Suprapubic skin (tissue), 4 donors: ENCODE measurements around the gene OTOG. TPM values are rescaled to one million over a fixed set of nuclear protein-coding genes. Genes with fewer than 3 reads are reported as not detected.

Experiments
- DNase-seq, 2 donors: peaks; one replicate each; pipeline ENCODE4 v3.0.0-alpha.2; 2019; ENCODE audit warnings: low spot score in 2 of 2
- H3K27ac ChIP-seq: fragments of 200-600 bp; sonication (generic); one replicate; pipeline ENCODE4 v1.5.1; 2019
- H3K27me3 ChIP-seq: fragments of 200-600 bp; sonication (generic); one replicate; pipeline ENCODE4 v1.5.1; 2019
- H3K36me3 ChIP-seq: fragments of 200-600 bp; sonication (generic); one replicate; pipeline ENCODE4 v1.5.1; 2019
- H3K4me1 ChIP-seq: fragments of 200-600 bp; sonication (generic); one replicate; pipeline ENCODE4 v1.5.1; 2019
- H3K4me3 ChIP-seq: fragments of 200-600 bp; sonication (generic); one replicate; pipeline ENCODE4 v1.5.1; 2019; ENCODE audit warnings: mild to moderate bottlenecking
- H3K9me3 ChIP-seq: fragments of 200-600 bp; sonication (generic); one replicate; pipeline ENCODE4 v1.5.1; 2019
- CTCF ChIP-seq, 2 donors: fragments of 200-600 bp in 1 of 2; fragments of 450-650 bp in 1 of 2; sonication (generic) in 1 of 2; IDR thresholded peaks; one replicate each; pipeline ENCODE4 v1.5.1; 2016 to 2019; ENCODE audit warnings: antibody characterized with exemption in 2 of 2, mild to moderate bottlenecking in 1 of 2, moderate library complexity in 1 of 2
- EP300 ChIP-seq: sonication (generic); formaldehyde crosslinking; IDR thresholded peaks from one replicate; pipeline ENCODE4 v1.6.1; 2017; ENCODE audit warnings: antibody characterized with exemption
- POLR2A ChIP-seq, 2 donors: fragments of 450-650 bp; IDR thresholded peaks; one replicate each; pipeline ENCODE4 v1.6.1; 2017; ENCODE audit warnings: antibody characterized with exemption in 2 of 2, mild to moderate bottlenecking in 2 of 2, moderate library complexity in 2 of 2
- POLR2AphosphoS5 ChIP-seq, 3 donors: sonication (generic); formaldehyde crosslinking; IDR thresholded peaks; one replicate each; pipeline ENCODE4 v1.6.1; 2017; ENCODE audit warnings: antibody characterized with exemption in 3 of 3
- WGBS: methylation state at CpG from one replicate; pipeline ENCODE4 v1.1.5; 2018; 5-methylcytosine and 5-hydroxymethylcytosine counted together
- total RNA-seq, 4 donors: library from RNA; depleted of rRNA; stranded (reverse); fragments of >200 nt; gene quantifications; one replicate each; pipeline ENCODE4 v1.1.0, GENCODE V29; 2016

The OTOG gene
- total RNA-seq, 4 donors from 2014 or later: not detected

GRCh38 chr11:17593466-17594245 is 46.6 kb downstream of the OTOG start:
- no peaks in the 10 kb centered on the region for H3K4me1 ChIP-seq
- H3K27me3 ChIP-seq: peaks cover 10% of the 10 kb centered on the region
- TF ChIP-seq POLR2A (IDR thresholded peaks at IDR 0.05): no peak
- TF ChIP-seq CTCF (IDR thresholded peaks at IDR 0.05): no peak
- no peak for TF ChIP-seq EP300
- TF ChIP-seq POLR2AphosphoS5 (IDR thresholded peaks at IDR 0.05): no peak
- H3K4me3 ChIP-seq: no peak overlapping the region
- 92% methylated on average over 6 of the region's 9 CpGs for WGBS
- peak; percentile 27 to 68 for DNase-seq
- no peaks in the 10 kb centered on the region for H3K9me3 ChIP-seq
- H3K36me3 ChIP-seq: no peaks in the 10 kb centered on the region
- H3K27ac ChIP-seq: no peak overlapping the region

DNA sequence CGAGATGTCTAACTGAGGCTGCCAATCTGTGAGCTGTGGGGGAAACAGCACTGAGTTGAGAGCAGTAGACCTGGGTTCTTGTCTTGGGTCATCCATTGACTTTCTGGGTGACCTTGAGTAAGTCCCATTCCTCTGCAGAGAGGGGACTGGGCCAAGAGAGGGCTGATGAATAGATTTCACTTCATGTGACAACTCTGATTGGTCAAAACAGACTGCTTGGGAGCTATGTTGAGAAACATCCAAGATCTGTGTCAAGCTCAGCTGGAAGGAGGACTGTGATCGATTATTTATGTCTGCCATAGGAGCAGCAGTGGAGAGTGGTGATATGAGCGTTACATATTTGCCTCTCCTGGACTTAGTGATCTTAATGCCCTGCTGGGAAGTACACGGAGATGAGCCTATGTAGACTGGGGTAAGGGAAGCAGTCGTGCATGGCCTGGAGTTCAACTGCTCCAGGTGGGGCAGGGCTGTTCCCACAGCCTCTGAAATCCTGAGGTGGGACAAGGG is 47.7 kb downstream of the OTOG start:
- DNase-seq: peak in 1 of 2 donors; percentile 5
- Histone ChIP-seq H3K27me3 (peaks cover 7% of the 10 kb centered on the region), H3K4me3 (no peak overlapping the region), H3K27ac (no peak overlapping the region), H3K9me3 (no peaks in the 10 kb centered on the region), H3K36me3 (no peaks in the 10 kb centered on the region), H3K4me1 (no peaks in the 10 kb centered on the region)
- no peak for TF ChIP-seq POLR2AphosphoS5 (IDR thresholded peaks at IDR 0.05)
- no peak for TF ChIP-seq POLR2A (IDR thresholded peaks at IDR 0.05)
- TF ChIP-seq EP300: no peak
- TF ChIP-seq CTCF (IDR thresholded peaks at IDR 0.05): no peak
- WGBS: 85% methylated on average over 5 of the region's 5 CpGs

GRCh38 chr11:17595526-17596309 is 48.7 kb downstream of the OTOG start:
- Histone ChIP-seq H3K9me3 (no peaks in the 10 kb centered on the region), H3K4me3 (no peak overlapping the region), H3K27ac (no peak overlapping the region), H3K36me3 (no peaks in the 10 kb centered on the region), H3K27me3 (peaks cover 6% of the 10 kb centered on the region), H3K4me1 (no peaks in the 10 kb centered on the region)
- peak; percentile 39 to 69 for DNase-seq
- WGBS: 77% methylated on average over 6 of the region's 7 CpGs
- TF ChIP-seq POLR2AphosphoS5 (IDR thresholded peaks at IDR 0.05): no peak
- TF ChIP-seq POLR2A (IDR thresholded peaks at IDR 0.05): no peak
- no peak for TF ChIP-seq EP300
- TF ChIP-seq CTCF (IDR thresholded peaks at IDR 0.05): no peak

DNA sequence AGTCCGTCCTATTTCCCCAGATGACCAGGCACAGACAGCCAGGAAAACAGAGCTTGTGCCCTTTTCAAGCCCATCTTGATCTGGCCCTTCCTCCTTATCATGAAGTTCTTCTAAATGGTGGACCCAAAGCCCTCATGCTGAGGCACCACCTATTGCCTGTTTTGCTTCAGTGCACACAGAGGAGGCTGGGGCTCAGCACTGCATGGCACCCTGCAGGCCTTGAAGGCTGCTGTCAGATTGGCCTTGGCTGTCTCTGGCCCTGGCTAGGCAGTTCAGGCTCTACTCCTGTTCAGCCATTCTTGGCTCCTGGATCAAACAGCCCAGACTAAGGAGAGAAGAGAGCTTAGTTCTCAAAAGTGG is 49.2 kb downstream of the OTOG start:
- no peak for TF ChIP-seq POLR2A (IDR thresholded peaks at IDR 0.05)
- TF ChIP-seq POLR2AphosphoS5 (IDR thresholded peaks at IDR 0.05): no peak
- TF ChIP-seq CTCF (IDR thresholded peaks at IDR 0.05): no peak
- no peak for TF ChIP-seq EP300

GRCh38 chr11:17596711-17597110 is 49.7 kb downstream of the OTOG start:
- peak; percentile 38 to 65 for DNase-seq
- no peak overlapping the region for H3K4me3 ChIP-seq
- no peaks in the 10 kb centered on the region for H3K4me1 ChIP-seq
- WGBS: 77% methylated on average over 7 of the region's 7 CpGs
- no peak overlapping the region for H3K27ac ChIP-seq
- H3K36me3 ChIP-seq: no peaks in the 10 kb centered on the region
- TF ChIP-seq POLR2AphosphoS5 (IDR thresholded peaks at IDR 0.05) (no peak), POLR2A (IDR thresholded peaks at IDR 0.05) (no peak), CTCF (IDR thresholded peaks at IDR 0.05) (no peak)
- H3K9me3 ChIP-seq: no peaks in the 10 kb centered on the region
- H3K27me3 ChIP-seq: peaks cover 6% of the 10 kb centered on the region

More for the DNA sequence above, 49.2 kb downstream of the OTOG start:
- no peak overlapping the region for H3K4me3 ChIP-seq
- H3K27me3 ChIP-seq: peaks cover 6% of the 10 kb centered on the region
- DNase-seq: peak; percentile 24
- no peaks in the 10 kb centered on the region for H3K4me1 ChIP-seq
- WGBS: no CpG with 5 or more reads among the region's 1 CpG
- H3K36me3 ChIP-seq: no peaks in the 10 kb centered on the region
- no peaks in the 10 kb centered on the region for H3K9me3 ChIP-seq
- no peak overlapping the region for H3K27ac ChIP-seq
